Medulla oblongata (tissue), 1 donor: ENCODE measurements around the gene GPBP1.
A peak's percentile ranks its signal among the peaks of the same experiment; 100 is the strongest.
"Not testable (repeated sequence)": the region's sequence is repeated elsewhere in the genome, so short reads cannot be mapped to it uniquely, and the experiment has no call there.

Source experiments
- DNase-seq: peaks from one replicate; pipeline ENCODE4 v3.0.0-alpha.2; 2015; ENCODE audit errors: extremely low spot score

Gene GPBP1, protein sequence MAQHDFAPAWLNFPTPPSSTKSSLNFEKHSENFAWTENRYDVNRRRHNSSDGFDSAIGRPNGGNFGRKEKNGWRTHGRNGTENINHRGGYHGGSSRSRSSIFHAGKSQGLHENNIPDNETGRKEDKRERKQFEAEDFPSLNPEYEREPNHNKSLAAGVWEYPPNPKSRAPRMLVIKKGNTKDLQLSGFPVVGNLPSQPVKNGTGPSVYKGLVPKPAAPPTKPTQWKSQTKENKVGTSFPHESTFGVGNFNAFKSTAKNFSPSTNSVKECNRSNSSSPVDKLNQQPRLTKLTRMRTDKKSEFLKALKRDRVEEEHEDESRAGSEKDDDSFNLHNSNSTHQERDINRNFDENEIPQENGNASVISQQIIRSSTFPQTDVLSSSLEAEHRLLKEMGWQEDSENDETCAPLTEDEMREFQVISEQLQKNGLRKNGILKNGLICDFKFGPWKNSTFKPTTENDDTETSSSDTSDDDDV

DNA sequence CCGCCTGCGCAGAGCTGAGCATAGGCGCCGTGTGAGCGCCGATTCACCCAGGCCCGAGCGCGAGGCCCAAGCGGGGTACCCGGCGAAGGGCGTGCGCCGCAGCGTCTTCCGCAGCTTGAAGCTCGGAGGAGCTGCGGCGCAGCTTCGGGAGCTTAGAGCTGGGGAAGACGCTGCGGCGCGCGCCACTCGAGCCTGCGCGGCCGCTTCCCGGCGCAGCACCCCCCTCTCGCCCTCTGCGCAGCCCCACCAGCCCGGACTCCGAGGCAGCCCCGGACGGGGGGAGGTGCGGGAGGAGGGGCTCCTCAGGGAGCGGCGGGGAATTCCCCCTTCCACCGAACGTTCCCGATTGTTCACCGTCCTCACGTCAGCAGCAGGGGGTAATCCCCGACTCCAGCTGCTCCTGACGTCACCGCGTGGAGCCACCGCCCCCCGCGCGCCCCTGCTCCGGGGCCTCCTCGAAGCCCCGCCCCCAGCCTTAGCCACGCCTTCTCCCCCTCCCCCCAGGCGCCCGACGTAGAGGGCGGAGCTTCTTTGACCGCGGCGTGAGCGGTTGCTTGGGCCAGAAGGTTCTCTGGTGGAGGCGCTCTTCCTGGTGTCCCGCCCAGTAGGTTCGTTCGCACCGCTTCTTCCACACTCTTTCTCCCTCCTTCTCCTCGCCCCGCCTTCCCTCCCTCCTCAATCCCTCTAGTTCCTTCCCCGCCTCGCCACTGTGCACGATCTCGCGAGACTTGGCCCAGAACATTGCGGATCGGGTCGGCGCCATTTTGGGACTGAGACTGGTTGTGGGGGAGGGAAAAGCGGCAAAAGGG, at the start of gene GPBP1:
Gene GPBP1, plus strand, starts transcription at position 741 of the 809 bp plus-strand sequence. CDS start 40,072 bp downstream, outside the sequence.
- peak; percentile 99 for DNase-seq

DNA sequence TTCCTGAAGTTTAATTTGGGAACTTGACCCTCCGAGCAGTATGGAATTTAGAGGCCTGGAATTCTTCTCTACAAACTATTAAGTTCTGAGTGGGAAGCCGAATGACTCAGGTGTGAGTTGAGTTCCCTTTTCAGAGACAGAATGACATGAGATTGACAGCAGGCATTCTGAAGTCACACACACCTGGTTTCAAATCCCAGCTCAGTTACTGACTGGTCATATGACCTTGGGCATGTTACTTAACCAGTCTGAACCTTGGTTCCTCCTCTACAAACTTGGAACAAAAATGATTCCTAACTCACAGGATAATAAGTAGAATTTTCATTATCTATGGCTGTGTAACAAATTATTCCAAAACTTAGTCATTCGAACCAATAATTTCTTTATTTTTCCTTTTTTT, 45.5 kb upstream of the GPBP1 start:
- no peak for DNase-seq

DNA sequence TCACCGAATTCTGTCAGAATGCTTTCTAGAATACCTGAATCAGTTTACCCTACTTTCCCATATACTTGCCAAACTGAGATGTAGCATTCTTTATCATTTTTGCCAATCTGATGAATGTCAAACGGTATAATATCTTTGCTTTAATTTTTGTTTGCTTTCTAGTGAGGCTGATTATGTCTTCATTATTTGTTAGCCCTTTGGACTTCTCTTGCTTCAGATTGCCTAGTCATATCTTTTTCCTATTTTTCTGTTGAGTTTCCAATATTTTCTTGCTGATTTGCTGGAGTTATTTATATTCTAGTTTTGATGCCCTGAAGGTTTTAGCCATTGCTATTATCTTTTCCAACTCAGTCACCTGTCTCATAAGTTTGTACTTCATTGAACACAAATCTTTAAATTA, 40.3 kb upstream of the GPBP1 start:
- DNase-seq, result no peak

DNA sequence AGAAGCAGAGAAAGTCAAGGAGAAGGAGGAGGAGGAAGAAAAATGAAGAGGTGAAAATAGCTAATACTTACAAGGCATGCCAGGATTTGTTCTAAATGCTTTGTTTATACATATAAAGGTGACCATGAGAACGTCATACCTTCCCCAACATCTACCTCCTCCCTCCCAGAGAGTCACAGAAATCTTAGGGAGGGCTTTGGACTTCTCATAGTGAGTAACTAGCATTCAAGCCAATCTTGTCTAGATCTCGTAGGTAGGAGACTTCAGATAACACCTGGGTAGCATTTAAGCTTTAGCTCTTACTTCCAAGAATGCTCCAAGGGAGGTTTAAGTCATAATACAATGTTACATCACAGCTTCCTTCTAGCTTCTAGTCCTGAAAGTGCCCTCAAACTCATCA, 36.5 kb upstream of the GPBP1 start:
- no peak for DNase-seq

DNA sequence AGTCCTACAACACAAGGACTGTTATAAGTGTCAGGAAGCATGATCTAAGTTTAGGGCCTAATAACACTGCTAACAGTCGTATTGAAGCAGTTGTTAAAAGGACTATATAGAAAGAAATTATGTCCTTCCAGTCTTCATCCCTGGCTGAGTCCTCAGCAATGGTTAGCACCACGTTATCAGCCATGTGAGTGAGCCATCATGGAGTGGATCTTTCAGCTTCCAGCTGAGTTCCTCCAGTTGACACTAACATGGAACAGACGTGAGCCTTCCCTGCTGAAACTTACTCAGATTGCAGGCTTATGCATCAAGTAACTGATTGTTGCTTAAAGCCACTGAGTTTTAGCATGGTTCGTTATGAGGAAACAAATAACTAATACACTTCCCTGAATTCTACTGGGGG, 21.5 kb upstream of the GPBP1 start:
- no peak for DNase-seq

DNA sequence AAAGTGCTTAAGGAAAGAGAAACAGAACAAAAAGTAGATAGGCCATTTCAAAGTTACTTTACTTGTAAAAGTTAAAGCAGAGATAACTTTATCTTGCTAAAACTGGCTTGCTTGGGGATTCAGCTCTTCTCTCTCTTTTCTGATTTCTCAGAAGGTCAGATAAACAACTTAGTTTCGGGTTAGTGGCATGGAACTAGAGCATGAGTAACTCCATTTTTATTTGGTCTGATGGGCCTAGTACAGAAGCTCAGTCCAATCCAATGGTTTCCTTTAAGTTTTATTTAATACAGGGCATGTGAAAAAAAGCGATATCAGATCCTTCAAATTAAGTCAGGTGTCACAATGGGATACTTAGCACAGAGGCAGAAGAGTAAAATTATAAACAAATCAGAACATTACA, 18.8 kb upstream of the GPBP1 start:
- no peak for DNase-seq

DNA sequence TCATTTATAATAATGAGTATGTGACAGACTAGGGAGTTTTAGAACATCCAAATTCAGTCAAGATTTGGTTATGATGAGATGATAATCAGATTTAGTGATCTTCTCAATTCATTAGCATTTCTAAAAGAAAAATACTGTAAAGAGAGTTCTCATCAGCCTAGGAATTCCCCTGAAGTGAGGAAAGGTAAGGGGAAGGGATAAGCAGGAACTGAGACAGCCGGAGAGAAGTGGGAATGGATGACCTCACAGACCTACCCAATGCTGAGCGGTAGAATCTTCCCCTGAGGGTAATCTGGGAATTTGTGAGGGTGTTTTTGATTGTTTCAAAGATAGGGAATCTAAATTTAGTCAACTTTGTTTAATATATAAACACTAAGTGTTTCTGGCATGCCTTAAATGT, 16.7 kb upstream of the GPBP1 start:
- no peak for DNase-seq

DNA sequence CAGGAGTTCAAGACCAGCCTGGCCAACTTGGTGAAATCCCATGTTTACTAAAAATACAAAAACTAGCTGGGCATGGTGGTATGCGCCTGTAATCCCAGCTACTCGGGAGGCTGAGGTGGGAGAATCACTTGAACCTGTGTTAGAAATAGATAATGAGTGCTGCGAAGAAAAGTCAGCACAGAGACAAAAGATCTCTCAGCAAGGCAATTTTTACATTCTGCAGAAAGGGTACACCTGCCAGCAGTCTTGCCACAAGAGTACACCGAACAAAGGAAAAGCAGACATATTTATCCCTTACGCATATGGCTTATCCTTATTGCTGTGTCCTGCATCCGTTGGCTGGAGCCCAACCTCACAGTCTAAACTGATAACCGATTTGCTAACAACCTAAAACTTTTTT, 16.2 kb upstream of the GPBP1 start:
- DNase-seq, result no peak

DNA sequence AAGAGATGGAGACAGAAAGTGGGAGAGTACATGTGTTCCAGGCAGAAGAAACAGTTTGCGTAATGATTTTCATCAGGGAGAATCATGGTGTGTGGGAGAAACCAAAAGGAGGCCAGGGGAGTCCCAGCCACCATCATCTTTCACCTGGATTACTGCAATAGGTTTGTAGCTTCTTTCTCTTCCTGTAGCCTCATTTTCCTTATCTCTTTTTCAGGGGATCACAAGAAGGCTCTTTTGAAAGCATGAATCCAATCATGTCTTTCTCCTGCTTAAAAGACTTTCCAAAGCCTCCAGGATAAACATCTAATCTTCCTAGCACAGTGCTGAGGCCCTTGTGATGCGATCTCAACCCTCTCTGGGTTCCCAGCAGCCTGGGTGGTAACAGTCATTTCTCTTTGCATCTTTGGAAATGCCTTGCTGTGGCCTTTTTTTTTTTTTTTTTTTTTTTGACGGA, 10.3 kb upstream of the GPBP1 start:
- no peak for DNase-seq

DNA sequence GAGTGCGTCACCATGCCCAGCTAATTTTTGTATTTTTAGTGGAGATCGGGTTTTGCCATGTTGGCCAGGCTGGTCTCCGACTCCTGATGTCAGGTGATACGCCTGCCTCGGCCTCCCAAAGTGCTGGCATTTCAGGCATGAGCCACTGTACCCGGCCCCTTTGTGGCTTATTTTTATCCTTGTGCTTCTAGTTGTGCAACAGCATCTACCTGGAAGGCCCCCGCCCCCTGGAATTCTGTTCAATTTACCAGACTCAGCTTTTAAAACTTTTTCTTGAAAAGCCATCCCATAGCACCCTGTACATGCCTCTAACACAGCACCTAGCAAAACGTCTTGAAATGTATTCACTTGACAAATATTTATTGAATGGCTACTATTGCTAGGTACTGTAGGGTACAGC, 9.7 kb upstream of the GPBP1 start:
- DNase-seq, result no peak

DNA sequence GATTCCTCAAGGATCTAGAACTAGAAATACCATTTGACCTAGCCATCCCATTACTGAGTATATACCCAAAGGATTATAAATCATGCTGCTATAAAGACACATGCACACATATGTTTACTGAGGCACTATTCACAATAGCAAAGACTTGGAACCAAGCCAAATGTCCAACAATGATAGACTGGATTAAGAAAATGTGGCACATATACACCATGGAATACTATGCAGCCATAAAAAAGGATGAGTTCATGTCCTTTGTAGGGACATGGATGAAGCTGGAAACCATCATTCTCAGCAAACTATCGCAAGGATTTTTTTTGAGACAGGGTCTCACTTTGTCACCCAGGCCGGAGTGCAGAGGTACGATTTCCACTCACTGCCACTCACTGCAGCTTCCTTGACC, 8.7 kb upstream of the GPBP1 start:
- DNase-seq, result not testable (repeated sequence)

DNA sequence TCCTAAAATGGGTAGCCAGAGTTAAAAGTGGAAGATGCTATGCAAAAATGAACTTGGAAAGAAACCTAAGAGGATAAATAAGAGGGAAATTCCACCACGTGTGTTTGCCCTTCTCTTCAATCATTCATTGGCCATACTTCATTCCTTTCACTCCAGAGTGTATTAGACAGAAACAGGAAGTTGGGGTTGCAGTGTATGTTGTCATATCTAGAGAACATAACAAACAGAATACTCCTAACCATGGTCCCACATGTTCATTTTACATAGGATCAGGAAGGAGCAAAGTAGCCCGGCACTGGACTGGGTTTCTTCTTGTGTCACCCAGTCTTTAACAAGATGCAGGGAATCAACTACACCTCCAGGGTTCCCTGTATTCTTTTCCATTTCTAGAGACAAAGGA, 7.6 kb upstream of the GPBP1 start:
- DNase-seq, result no peak

DNA sequence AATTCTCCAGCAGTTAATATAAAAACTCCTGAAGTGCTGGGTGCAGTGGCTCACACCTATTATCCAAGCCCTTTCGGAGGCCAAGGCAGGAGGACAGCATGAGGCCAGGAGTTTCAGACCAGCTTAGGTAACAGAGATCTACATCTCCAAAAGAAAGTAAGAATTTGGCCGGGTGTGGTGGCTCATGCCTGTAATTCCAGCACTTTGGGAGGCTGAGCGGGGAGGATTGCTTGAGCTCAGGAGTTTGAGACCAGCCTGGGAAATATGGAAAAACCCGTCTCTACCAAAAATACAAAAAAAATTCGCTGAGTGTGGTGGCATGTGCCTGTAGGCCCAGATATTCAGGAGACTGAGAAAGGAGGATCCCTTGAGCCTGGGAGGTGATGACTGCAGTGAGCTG, 6.7 kb upstream of the GPBP1 start:
- no peak for DNase-seq

DNA sequence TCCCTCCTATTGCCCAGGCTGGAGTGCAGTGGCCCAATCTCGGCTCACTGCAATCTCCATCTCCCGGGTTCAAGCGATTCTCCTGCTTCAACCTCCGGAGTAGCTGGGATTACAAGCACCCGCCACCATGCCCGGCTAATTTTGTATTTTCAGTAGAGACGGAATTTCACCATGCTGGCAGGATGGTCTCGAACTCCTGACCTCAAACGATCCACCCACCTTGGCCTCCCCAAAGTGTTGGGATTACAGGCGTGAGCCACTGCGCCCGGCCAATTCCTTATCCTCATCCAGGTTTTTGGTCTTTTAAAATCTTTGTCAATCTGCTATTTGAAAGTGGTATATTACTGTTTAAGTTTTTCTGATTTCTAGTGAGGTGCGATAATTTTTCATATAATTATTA, 3.7 kb upstream of the GPBP1 start:
- not testable (repeated sequence) for DNase-seq

DNA sequence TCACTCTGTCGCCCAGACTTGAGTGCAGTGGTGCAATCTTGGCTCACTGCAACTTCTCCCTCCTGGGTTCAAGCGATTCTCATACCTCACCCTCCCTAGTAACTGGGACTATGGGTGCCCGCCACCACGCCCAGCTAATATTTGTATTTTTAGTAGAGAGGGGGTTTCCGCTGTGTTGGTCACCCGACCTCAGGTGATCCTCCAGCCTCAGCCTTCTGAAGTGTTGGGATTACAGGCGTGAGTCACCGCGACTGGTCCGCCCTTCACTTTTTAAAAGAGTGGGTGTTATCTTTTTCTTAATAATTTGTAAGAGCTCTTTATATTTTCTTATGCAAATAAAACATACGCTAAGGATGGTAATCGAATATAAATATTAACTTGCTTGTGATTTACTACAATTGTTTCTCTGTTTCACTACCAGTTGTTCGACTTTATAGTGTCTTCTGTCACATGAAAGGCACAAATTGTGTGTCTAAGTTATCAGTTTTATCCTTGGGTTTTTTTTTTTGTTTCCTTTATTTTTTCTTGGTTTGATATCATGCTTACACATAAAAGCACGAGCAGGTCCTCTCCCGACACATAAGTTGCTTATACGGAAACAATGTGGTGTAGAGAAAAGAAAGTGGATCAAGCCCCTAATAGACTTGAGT, 1.9 kb upstream of the GPBP1 start:
- no peak for DNase-seq

DNA sequence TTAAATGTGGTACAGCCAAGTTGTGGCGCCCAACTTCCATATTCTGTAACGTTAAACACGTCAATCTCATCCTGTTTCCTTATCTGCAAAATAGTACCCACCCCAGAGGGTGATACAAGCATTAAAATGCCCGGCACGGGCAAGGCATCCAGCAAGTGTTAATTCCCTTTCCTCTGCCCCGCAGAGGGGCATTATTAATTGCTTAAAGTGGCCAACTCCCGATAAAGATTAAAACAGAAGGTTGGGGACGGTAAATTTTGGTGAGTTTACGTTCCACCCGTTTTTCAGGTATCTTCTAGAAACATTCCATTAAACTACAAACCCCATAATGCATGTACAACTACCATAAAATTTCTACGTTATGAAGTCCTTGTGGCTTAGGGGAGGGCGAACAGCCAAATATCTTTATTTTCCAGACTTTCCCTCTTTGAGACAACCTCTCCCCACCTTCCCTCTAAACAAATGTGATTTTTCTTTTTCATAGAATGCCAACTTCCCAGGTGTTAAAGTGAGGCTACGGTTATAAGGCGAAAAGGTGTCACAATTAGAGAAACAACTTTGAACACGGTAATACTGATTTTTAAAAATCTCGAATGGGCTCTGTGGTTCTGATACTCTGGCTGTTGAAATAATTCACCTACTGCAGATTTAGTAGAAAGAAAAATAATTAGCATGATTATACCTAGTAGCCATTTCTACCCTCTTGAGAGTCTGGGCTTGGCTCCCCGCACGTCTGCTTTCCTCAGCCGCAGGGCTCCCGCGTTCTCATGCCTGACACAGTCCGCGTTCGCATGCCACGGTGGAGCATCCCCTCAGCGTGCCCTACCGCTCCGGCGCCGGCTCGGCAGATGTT, 1.2 kb upstream of the GPBP1 start:
- peak; percentile 63 for DNase-seq

DNA sequence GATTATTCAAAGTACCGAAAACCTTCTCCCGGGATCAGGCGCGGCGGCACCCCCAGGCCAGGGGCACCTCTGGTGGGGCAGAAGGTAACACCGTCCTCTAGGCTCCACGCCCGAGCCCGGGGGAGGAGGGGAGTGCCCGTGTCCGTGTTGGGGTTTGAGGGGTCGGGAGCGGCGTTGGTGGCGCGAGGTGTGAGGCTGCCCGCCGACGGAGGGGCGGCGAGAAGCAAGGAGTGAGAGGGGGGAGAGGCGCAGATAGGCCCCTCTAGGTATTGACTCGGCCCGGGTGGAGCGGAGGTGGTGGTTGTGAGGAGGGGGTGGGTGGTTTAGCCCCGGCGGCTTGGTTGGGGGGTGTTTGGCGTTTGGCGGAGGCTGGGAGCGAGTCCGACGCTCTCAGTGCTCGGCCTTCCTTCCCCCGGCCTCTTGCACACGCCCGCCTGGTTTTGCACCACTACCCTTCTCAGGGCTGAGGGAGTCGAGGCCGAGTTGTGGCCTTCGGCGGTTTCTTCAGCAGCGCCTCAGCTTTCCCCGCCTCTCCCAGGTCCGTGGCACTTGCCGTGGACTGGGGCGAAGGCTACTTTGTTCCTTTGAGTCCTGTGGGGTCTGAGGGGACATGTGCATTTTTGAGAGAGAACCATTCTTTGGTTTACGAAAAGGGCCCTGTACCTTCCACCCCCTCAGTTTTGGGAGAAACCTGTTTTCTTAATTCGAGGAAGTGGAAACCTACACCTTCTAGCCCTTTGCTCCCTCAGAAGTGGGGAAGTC, 450 bp downstream of the GPBP1 start:
- DNase-seq, result peak; percentile 61

DNA sequence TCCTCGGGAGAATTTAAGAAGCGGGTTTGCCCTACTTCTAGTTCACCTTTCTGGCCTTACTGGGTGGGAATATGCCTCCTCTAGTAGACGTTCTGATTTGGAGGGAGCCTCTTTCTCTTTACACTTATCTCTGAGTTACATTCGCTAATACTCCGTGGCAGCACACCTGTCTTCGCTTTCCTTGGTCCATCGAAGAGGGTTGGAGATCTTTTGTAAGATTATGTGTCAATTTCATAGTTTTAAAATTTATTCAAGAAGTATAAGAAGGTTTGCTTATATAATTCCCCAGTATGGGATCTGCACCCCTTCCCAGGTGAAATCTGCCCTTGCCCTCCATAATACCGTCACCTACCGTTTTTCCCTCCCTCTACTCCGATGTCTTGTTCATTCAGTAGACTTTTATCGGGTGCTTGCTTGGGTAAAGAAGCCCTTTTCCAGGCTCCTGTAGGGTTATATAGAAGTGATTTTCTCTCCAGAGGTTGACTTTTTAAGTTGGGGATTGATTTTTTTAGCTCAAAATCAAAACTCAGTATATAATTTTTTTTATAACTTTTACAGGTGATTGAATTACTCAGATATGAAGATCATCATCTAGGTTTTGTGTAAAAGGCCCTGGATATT, 1.1 kb downstream of the GPBP1 start:
- peak; percentile 62 for DNase-seq

DNA sequence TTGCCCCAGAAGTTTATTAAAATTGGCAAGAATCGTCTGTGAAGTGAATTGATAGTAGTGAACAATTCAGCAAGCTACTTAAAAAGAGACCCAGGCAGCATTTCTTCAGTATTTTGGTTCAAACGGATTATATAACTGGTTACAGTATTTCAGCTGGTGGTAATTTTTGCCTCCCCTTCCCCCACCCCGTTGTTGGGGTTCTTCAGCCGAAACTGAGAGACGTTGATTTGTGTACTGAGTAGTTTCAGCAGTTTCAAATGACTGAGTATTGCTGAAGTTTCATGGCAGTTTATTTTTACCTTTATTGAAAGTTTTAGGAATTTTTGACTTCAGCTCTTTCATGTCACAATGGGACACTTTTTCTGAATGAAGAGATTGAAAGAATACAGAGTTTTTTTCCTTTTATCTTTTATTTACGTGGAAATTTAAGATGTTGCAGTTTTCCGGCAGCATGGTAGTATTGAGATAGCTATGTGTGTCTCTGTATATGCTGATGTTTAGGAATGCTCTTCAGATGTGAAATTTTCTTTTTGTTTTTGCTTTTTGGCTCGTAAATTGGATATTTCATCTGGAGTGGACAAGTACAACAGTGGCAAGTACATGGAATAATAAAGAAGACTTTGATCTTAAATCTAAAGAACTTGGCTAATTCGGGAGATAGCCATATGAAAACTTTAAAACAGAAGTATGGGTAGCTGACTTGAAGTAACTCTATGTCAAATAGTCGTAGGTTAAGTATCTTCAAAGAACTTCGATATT, 1.9 kb downstream of the GPBP1 start:
- peak; percentile 73 for DNase-seq
